ENCODE data around the gene TUBGCP6.

The TUBGCP6 gene

GRCh38 chr22:50194037-50194805 lies 50.6 kb downstream of the TUBGCP6 start:
- no peak for DNase-seq

DNA sequence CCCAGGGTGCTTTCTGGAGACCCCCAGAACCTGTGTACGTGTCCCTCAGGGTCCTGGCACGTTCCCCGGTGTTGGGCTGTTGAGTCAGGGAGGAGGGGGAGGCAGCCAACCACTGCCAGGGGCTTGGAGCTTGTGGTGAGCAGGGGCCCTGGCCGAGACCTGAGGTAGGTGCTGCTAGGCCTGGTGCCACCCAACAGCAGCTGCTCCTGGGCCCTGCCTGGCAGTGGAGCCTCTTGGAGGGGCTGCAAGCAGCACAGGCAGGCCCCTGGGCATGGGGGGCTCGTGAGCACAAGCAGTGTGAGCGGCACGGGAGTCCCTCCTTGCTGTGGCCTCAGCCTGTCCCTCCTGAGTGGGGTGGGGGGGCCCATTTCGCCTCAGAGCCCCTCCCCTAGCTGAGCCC lies 51.2 kb downstream of the TUBGCP6 start:
- DNase-seq: no peak

DNA sequence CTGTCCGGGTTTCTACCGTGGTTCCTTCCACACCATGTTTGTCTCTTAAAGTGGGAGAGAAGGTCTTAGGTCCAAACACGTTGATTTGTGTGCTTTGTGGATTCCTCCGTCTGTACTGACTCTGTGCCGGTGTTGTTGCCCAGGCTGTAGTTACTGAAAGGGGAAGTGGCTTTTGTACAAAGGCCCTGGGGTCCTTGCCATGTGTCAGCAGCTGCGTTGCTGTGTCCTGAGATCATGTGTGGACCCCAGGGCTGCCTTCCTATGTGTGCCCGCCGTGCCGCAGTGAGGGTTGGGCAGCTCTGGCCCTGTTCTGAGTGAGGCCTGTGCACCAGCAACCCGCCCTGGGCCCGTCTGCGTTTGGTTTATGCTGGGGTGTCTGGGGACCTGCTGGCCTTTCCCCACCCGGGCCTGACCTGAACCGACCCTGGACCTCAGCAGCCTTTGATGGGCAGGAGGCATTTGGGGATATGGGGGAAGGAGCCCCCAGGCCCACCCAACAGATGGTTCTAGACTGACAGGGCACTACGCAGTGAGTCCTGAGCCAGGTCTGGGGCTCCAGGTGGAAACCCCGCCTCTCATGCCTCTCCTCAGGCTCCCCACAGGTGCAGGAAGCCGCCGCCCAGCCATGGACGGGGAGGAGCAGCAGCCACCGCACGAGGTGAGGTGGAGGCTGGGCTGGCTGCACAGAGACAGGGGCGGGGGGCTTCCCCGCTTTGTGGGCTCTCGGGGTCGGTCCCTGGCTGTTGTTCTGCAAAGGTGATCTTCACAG lies 52.2 kb downstream of the TUBGCP6 start:
- no peak for DNase-seq

GRCh38 chr22:50190941-50191741 lies 53.7 kb downstream of the TUBGCP6 start:
- no peak for DNase-seq

DNA sequence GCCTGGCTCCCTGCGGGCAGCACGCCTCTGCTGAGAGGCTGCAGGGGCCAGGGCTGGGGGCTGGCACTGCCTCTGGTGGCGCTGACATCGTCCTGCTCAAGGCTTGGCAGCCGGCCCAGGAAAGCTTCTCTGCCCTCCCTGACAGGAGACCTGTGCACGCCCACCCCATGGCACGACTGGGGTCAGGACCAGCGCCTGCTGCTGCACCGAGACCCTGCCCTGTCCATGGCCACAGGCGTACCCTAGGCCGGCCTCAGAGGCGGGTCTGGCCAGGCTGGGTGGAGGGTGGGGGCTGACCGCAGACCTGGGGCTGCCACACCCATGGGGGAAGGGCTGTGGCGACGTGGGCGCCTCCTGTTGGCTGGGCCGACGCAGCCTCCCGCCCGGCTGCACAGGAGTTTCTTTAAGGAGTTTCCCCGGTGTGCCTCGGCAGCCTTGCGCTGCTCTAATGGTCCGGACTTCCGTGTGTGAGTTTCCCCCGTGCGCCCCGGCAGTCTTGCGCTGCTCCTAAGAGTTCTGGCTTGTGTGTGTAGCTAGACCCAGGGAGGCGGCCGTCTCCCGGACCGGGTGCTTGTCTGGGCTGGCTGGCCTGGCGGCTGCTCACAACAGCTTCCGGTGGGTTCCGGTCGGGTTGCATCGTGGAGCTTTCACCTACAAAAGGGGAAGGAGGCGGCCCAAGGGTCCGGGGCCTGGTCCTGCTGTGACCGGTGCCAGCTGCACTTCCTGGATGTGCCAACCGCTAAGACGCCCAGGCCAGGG lies 54.5 kb downstream of the TUBGCP6 start:
- peak; percentile 73 for DNase-seq

- DNase-seq: no peak
Measured at GRCh38 chr22:50189849-50190181, 55.0 kb downstream of the TUBGCP6 start.

GRCh38 chr22:50189184-50189848 lies 55.5 kb downstream of the TUBGCP6 start:
- no peak for DNase-seq

- DNase-seq: no peak
Measured at GRCh38 chr22:50188356-50188755, 56.5 kb downstream of the TUBGCP6 start.

DNA sequence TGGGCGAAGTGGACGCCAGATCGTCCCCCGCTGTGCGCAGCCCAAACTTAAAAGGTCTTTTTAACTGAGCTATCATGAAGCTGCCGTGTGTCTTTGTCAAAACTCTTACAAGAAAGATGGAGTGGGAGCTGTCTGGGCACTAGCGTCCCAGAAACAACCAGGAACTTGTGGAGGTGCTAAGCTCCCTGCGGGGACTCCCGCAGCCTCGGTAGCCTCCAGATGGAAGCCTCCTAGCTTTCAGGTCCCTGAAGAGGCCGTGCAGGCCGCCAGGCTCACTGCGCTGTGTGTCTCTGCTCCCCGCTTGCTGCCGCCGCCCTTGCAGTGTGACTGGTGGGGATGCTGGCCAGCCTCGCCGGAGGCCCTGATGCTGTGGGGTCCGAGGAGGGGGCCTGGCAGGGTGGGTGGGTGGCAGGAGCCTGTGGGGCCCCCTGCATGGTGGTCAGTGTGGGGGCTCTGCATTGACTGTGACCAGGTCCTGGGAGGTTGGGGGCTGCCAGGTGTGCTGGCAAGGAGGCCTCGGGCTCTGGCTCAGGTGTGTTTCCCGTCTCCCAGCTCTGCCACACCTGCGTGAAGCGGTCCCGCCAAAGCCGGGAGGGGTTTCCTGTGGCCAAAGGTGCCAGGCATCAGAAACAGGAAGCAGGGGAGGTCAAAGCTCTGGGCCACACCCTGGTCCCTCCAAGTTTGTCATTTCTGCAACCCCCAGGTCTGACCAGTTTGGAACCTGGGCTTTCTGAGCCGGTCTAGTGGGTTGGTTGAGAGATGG lies 57.9 kb downstream of the TUBGCP6 start:
- no peak for DNase-seq

DNA sequence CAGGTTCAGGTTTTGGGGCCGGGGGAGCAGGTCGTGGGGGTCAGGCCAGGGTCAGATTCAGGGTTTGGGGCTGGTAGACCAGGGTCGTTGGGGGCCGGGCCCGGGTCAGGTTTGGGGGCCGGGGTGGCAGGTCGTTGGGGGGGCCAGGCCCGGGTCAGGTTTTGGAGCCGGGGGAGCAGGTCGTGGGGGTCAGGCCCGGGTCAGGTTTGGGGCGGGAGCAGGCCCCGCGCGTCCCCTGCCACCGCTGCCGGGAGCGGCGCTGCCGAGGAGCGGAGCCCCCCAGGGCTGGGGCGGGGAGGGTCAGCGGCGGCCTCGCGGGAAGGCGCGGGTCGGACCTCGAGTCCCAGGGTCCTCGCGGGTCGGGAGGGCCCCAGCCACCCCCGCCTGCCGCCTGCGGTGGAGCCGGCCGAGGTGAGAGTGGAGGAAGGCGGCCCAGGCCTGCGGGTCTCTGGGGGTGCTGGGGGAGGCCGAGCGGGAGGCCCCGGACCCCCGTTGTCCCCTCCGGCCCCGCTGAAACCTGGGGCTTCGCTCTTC lies 58.6 kb downstream of the TUBGCP6 start:
- no peak for DNase-seq

DNA sequence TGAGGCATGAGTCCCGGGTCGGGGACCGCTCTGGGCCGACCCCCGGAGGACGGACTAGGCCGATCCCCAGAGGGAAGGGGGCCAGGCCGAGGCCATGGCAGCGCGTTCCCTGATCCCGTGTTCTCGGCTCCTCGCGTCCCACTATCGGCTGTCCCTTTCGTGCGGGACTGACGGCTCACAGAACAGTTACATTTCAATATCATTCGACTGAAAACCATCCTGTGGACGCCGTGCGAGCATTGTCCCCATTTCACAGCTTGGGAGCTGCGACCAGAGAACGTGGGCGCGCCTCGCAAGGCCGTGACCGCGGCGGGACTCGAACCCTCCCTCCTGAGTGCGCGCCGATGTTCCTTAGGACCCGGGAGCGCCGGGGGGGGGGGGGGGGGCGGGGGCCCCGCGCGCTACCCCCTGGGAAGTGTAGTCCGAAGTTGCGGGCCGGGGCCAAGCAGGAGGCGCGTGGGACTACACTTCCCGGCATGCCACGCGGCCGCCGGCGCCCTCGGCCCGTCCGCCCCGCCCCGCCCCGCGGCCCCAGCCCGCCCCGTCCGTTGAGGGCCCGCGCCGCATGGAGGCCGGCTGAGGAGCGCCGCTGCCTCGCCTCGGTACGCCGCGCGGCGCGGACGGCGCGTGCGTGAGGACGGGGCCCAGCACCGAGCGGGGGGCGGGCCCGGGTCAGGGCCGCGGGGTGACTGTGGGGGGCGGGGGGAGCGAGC lies 59.3 kb downstream of the TUBGCP6 start, which contains the start of gene TRABD:
Gene TRABD, plus strand, starts transcription at position 539 of the 713 bp plus-strand sequence. CDS start 7,148 bp downstream, outside the sequence.
- peak; percentile 74 for DNase-seq

DNA sequence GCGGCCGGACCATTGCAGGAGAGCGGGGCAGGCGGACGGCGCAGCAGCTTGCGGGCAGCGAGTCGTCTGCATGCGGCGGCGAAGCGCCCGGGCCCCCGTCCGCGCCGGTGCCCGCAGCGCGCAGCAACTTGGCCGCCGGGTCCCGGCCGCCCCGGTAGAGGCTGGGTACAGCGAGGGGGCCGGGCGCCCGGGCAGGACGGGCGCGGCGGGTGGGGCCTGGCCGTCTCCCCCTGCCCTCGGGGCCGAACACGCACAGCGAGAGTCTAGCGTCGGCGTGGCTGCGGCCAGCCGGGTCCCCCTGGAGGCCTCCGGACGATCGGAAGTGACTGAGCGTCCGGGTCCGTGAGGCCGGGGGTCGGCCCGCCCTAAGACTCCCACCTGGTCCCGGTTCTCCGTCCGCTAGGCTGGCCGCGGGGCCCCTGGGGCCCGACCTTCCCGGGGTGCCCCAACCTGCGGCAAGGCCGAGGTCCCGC lies 59.9 kb downstream of the TUBGCP6 start:
- no peak for DNase-seq

- no peak for DNase-seq
Measured at GRCh38 chr22:50184004-50184901, 60.6 kb downstream of the TUBGCP6 start.

DNA sequence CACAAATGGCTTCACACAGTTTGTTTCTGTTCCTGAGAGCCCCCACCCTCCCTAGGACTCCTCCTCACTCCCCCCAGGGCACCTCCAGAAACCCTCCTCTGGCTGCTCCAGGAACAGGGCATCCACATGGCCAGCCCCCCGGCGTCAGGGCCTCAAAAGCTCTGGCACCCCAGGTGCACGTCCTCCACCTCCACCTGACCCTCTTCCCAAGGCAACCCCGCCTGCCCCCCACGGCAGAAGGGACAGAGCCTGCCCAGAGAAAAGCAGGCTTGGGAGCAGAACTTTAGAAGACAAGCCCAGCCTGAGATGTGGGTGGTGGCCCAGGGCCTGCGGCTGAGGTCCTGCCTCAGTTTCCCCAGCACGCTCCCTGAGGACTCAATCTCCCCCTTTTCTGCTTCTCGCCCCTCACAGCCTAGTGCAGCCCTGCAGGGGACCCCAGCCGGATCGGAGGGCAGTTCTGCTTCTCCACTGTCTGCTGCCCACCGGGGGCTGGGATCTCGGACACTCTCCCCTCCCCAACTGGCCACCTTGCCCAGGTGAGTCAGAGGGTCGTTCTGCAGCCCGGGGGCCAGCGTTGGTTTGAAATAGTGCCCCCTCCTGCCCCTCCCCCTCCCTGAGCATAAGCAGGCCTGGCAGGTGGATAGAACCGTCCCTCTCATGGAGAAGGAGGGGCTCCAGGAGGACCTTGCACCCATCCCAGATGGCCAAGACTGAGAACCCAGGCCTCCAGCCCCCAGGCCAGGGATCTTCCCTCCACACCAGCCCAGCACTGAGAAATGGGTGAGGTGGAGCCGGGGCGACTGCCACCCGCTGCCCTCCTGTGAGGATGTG lies 61.5 kb downstream of the TUBGCP6 start:
- no peak for DNase-seq

DNA sequence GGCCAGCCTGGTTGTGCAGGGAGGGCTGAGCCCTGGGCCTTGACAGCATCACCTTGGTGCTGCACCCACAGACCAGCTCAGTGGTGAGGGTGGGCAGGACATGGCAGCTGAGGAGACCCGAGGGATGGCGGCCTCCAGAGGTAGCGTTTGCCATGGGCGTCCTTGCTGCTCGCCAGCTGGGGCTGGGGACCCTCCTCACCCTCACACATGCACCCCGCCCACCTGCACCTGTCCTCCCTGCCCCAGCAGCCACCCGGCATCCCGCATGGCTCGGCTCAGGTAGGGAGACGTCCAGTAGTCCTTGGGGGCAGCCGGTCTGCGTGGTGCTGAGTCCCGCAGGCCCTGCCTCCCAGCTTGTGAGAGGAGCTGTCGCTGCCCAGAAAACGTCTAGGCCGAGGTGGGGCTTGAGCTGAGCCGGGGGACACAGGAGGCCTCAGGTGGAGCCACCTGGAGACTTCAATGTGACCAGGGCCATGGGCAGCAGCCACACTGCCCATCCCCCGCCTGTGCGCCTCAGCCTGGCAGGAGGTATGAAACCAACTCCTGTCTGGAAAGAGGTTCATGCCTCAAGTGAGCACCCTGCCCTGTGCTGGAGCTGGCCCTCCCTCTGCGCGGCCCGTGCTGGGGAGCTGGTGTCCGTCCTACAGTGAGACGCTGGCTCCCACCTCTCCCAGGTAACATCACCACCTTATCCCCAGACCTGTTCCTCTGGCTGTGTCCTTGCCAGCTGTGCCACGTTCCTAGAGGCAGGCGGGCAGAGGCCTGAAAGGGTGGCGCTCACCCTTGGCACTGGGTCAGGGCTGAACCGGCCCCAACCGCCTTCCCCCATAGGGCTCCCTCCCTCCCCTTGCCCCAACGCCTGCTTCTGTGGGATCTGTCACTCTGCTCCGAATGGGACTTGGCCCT lies 62.4 kb downstream of the TUBGCP6 start:
- DNase-seq: no peak

- no peak for DNase-seq
Measured at GRCh38 chr22:50180727-50181521, 63.9 kb downstream of the TUBGCP6 start.

All from NK-92 treated with Interleukin-12 subunit alpha and Interleukin-12 subunit beta, amount 100 ng/mL, for 24 hours (cell line).